ENCODE measurements around the gene DSC1.

Gene DSC1

GRCh38 chr18:31162825-31163435 is at the start of gene DSC1:
DSC1 (minus strand) TSS chr18:31162856; CDS start chr18:31162594, 262 bp downstream.
- no peak within 1 kb of the TSS for H3K4me3 ChIP-seq (ENCODE audit: low read depth, low read length)
- no peak for TF ChIP-seq CTCF (IDR thresholded peaks at IDR 0.05; ENCODE audit: control insufficient read depth, extremely low read depth, insufficient read depth)
- DNase-seq (ENCODE audit: low read depth): no peak

GRCh38 chr18:31211047-31211446 is 48.4 kb upstream of the DSC1 start:
- DNase-seq (ENCODE audit: low read depth): no peak
- no peak for TF ChIP-seq CTCF (IDR thresholded peaks at IDR 0.05; ENCODE audit: control insufficient read depth, extremely low read depth, insufficient read depth)

DNA sequence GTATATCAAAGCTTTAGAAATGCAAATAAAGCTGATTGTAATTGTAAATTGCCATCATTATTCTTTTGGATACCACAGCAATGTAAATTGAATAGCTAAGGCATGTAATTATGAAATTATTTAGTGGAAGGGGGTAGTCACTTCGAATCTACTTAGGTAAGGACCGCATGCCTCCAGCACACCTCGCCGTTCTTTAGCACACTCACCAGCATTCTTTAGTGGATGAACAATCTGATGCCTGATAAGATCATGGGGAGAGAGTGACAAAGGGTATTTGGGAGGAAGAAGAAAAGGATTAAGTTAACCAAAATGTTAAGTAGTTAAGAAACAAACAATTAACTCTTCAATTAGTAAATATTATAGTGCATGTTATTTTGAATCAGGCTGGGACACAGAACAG is 46.4 kb upstream of the DSC1 start:
- no peak for DNase-seq (ENCODE audit: low read depth)
- no peak overlapping the region for H3K4me3 ChIP-seq (ENCODE audit: low read depth, low read length)
- no peak for TF ChIP-seq CTCF (IDR thresholded peaks at IDR 0.05; ENCODE audit: control insufficient read depth, extremely low read depth, insufficient read depth)

More at GRCh38 chr18:31211047-31211446, 48.4 kb upstream of the DSC1 start:
- no peak overlapping the region for H3K4me3 ChIP-seq (ENCODE audit: low read depth, low read length)

- no peak for DNase-seq (ENCODE audit: low read depth)
- H3K4me3 ChIP-seq (ENCODE audit: low read depth, low read length): no peak overlapping the region
These were observed 44.7 kb upstream of the DSC1 start for GRCh38 chr18:31207391-31207790.

DNA sequence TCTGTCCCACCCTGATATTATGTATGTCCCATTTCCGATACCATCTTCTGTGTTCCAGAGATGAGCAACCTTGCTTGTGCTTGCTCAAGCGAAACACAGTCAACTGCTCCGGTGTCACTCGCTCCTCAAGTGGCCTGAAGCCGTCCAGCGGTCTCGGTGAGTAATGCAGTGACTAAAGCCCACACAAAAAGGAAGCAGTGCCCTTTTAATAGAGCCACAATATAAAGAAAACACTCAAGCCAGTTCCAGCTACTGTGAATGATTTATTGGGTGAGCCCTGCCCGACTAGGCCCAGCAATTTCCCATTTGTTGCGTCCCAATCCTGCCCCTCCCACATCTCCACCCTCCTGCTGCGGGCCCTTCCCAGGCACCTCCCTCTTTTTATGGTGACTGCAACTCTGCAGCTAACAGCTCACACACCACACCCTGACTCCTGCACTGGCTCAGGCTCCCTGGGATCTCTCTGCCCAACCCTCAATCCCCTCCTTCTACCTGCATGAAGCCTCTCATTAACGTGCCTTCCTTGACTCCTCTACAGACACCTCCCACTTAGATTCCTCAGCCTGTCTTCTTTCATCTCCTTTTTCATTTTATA is 44.2 kb upstream of the DSC1 start:
- no peak for DNase-seq (ENCODE audit: low read depth)
- no peak overlapping the region for H3K4me3 ChIP-seq (ENCODE audit: low read depth, low read length)

More at GRCh38 chr18:31207391-31207790, 44.7 kb upstream of the DSC1 start:
- TF ChIP-seq CTCF (IDR thresholded peaks at IDR 0.05; ENCODE audit: control insufficient read depth, extremely low read depth, insufficient read depth): no peak

GRCh38 chr18:31206071-31206470 is 43.4 kb upstream of the DSC1 start:
- H3K4me3 ChIP-seq (ENCODE audit: low read depth, low read length): no peak overlapping the region
- TF ChIP-seq CTCF (IDR thresholded peaks at IDR 0.05; ENCODE audit: control insufficient read depth, extremely low read depth, insufficient read depth): no peak
- DNase-seq (ENCODE audit: low read depth): no peak

More for the DNA sequence above, 44.2 kb upstream of the DSC1 start:
- no peak for TF ChIP-seq CTCF (IDR thresholded peaks at IDR 0.05; ENCODE audit: control insufficient read depth, extremely low read depth, insufficient read depth)

- DNase-seq (ENCODE audit: low read depth): no peak
- H3K4me3 ChIP-seq (ENCODE audit: low read depth, low read length): no peak overlapping the region
- TF ChIP-seq CTCF (IDR thresholded peaks at IDR 0.05; ENCODE audit: control insufficient read depth, extremely low read depth, insufficient read depth): no peak
These were observed 42.6 kb upstream of the DSC1 start for GRCh38 chr18:31205273-31205672.
